GM19467 (cell line): ENCODE measurements around the gene ANK3.

Experiments used
- ATAC-seq: cut with Tn5 transposase; IDR thresholded peaks from one replicate; pipeline ENCODE4 v1.9.1; 2021; ENCODE audit warnings: mild to moderate bottlenecking, moderate library complexity; ENCODE audit not compliant: unreplicated experiment

The ANK3 gene

GRCh38 chr10:60283397-60283796 is 106.3 kb downstream of the ANK3 start:
- ATAC-seq = no peak

- no peak for ATAC-seq
These were observed 106.8 kb downstream of the ANK3 start for GRCh38 chr10:60282771-60283353.

DNA sequence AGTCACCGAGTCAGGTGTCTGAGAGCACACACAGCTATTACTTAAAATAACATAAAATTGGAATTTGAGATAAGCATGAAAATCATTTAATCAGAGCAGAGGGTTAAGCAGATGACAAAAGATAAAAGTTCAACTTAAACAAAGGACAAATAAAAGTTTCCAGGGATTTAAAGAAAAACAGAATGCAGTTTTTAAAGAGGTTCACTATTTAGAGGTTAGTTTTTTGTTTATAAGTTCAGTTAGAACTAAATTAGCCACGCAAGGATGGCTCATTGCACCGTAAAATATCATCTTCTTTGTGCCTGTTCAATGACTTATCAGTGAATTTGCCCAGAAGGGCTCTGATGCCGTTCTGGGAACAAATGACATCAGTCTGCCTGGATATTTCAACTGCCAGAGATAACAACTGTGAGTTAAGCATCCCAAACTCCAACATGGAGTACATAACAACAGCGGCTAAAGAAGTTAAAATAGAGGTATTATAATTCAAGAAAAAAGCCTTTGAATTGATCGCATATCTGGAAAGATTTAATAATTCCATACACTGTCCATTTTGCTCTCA is 107.8 kb downstream of the ANK3 start:
- no peak for ATAC-seq

DNA sequence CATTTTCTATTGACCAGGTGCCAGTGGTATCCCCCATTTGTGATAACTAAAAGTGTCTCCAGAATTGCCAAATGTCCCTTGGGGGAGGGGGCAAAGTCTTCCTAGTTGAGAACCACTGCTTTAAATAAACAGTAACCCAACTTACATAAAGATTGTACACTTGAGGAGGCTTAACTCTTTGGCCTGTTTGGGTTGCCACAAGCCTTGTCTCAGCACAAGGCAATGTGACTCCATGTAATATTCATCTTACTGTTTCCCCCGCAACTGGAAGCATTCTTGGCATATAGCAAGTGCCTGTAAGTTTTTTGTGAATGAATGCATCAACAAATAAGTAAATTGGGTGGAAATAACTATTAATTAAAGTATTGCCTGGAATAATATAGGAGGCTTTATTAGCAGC is 108.3 kb downstream of the ANK3 start:
- no peak for ATAC-seq

DNA sequence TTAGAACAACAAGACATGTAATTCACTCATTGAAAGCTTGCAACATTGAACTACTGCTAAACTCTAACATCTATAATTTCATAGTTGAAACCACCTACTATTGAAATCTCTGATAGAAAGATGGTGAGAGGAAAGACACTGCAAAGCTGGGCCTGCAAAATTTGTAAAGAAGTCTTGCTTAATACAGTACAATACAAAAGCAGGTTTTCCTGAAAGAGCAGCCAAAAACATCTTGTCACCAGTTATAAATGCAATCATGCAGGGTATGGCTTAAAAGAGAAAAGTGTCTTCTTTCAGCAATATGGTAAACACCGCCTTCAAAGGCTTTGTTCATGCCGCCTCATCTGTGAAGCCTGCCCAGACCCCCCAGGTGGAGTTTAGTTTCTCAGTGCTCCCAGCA is 109.2 kb downstream of the ANK3 start:
- no peak for ATAC-seq

DNA sequence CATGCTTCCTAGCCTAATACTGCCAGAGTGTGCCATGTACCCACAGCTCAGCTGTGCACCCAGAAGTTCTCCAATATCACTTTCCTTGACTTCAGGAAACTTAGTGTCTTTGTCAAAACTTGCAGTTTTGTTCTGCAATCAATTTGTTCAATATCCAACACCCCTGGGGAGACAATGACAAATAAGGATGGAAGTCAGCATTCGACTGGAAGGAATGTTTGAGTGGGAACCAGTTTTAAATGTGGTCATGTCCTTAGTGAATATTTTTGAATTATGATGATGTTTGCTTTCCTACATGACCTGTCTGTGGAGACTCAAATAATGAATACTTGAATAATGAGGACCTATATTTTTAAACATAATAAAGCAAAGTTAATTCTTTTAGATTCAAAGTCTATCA is 112.0 kb downstream of the ANK3 start:
- ATAC-seq = no peak

DNA sequence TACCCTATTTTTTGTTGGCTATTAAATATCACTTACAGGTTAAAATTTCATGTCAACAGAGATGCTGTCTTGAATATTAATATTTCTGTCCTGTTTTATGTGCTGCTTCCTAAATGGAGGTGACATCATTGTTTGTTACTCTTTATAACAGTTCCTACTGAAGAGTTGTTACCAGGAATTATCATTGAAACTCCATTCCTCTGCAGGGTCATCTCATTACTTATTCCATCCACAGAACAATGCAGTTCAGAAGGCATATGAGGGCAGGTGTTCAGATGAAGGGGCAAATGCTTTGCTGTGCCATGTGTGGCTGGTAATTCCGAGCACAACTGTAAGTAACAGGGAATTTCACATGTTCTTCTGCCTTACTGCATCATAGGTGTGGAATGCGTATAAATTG is 113.4 kb downstream of the ANK3 start:
- ATAC-seq = no peak

DNA sequence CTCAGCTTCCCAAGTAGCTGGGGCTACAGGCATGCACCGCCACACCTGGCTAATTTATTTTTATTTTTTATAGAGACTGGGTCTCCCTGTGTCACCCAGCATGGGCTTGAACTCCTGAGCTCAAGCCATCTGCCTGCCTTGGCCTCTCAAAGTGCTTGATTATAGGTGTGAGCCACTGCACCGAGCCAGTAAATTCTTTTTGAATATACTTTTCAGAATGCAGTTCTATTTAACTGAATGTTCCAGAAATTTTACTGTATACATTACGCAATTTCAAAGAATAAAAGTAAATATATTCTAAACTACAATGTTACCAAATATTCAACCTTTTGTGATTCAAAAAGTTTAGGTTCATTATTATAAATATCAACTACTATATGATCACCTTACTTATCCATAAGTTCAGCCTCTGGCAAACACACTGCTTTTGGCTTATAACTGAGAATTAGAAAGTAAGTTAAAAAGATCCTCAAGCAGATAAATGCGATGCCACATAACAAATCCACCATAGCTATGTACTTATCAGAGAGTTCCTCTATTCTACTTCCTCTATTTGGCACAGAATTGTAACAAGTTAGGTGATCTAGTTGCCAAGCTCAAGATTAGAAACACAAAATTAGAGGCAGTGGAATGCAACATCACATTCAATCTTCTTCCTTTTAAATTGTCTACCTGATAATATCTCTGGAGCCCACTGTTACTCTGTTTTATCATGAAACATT is 118.2 kb downstream of the ANK3 start:
- ATAC-seq = no peak

DNA sequence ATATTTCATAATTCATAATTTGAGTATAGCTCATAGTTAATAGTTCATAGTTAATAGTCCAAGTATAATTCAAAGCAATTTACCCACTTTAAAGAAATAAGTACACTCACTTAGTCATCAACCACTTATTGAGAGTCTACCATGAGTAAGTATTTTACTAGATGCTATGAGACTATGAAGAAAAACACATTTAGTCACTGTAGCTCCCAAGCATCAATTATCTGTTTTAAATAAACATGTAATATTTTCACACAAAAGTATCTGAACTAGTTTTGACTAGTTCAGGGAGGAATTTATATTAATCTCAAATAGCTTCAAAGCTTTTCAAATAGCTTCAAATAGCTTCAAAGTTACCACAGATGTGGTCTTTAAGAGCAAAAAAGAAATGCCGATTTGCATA is 119.2 kb downstream of the ANK3 start:
- ATAC-seq = no peak

DNA sequence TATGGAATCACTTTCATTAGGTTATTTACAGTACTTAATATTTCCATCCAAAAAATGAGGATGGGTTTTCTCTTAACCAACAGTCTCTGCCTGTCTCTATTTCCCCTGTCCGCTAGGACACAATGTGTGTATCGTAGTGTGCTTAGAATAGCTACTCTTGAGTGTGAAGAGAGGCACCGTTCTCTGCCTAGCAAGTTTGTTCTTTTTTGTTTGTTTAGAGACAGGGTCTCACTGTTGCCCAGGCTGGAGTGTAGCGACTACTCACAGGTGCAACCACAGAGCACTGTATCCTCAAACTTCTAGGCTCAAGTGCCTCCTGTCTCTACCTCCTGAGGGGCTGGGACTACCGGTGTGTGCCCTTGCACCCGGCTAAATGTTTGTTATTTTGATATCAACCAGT is 121.9 kb downstream of the ANK3 start:
- ATAC-seq = no peak

DNA sequence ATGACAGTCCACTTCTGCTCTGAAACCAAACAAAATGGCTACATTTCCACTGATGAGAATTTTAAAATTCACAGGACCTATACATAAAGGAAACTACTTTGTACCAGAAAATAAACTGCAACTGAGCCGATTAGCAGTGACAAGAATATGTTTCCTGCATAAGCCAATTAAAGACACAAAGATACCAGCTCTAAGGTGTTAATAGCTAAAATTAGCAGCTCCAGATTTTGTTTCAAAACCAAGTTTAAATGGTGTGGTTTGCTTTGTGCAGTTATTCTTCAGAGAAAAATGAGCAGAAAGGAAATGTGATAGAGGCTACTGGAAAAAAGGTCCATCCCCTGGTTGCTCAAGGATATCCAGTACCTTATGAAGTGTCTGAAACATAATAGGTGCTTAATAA is 123.2 kb downstream of the ANK3 start:
- no peak for ATAC-seq

DNA sequence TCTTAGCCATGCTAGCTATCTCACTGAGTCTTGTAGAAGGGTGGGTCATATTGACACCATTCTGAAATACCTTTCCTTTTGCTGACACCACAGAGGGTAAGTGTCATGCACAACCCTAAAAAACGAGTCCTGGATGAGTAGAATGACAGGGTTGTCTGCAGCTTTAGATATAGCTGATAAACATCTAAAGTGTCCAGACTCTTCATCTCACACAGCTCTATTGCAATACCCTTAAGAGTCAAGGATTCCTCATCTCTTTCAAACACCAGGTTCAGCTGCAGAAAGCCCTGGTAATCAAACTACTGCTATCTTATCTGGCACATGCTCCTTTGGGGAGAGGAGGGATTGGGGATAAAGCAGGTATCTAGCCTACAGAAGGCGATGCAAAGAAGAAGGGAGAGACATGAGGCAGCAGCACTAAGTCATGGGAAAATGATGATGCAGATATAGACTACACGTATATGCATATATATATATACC is 127.0 kb downstream of the ANK3 start:
- no peak for ATAC-seq

GRCh38 chr10:60260321-60260720 is 129.4 kb downstream of the ANK3 start:
- ATAC-seq = no peak

DNA sequence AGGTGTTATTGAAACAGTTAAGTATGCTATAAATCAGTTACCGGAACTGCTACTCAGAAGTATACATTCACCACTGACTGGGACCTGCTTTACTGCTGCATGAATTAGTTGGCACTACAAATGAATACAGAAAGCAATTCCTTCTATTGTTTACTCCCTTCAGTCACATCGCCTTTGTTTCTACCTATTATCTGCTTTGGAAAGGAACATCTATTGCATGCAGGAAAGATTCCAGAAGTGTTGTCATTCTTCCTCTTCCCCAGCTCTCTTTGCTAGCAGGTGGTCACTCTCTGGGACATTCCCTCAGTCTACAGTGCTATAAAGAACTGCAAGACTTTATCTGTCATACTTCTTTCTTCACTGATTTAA is 131.3 kb downstream of the ANK3 start:
- no peak for ATAC-seq

- no peak for ATAC-seq
These were observed 131.8 kb downstream of the ANK3 start for GRCh38 chr10:60257767-60258428.

- no peak for ATAC-seq
These were observed 134.9 kb downstream of the ANK3 start for GRCh38 chr10:60254776-60255175.

- ATAC-seq = no peak
These were observed 136.2 kb downstream of the ANK3 start for GRCh38 chr10:60253484-60253883.

GRCh38 chr10:60252688-60253087 is 137.0 kb downstream of the ANK3 start:
- no peak for ATAC-seq

GRCh38 chr10:60246382-60246781 is 143.3 kb downstream of the ANK3 start:
- ATAC-seq = no peak

- ATAC-seq = no peak
These were observed 150.4 kb downstream of the ANK3 start for GRCh38 chr10:60239228-60239627.

DNA sequence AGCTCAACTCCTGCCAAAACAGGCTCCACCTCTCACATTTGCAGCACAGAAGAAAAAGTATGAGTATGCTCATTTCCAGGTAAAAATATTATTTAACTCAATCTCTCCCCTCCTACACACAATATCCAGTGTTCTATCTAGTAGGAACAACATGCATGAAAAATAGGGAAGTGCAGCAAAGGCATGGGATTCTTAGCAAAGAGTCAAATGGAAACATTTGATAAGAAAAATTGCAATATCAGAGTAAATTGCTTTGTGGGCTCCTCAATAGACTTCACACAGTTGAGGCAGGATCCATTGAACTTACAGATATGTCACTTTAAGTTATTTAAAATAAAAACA is 150.9 kb downstream of the ANK3 start:
- ATAC-seq = no peak
